Peyer's patch (tissue), 4 donors: ENCODE data around the gene LDLRAD3.

Experiments used
- CTCF ChIP-seq, 6 experiments: fragments of 450-650 bp in 4 of 6; fragments of 200-600 bp in 2 of 6; sonication (generic) in 1 of 6; IDR thresholded peaks; one replicate each; pipeline ENCODE4 v1.5.1; 2017 to 2019; ENCODE audit warnings: antibody characterized with exemption in 6 of 6, mild to moderate bottlenecking in 3 of 6, moderate library complexity in 1 of 6
- POLR2A ChIP-seq, 2 donors: fragments of 450-650 bp; IDR thresholded peaks; one replicate each; pipeline ENCODE4 v1.5.1; 2017; ENCODE audit warnings: antibody characterized with exemption in 2 of 2, mild to moderate bottlenecking in 2 of 2, moderate library complexity in 2 of 2

- TF ChIP-seq CTCF (IDR thresholded peaks at IDR 0.05), result no peak
- no peak for TF ChIP-seq POLR2A (IDR thresholded peaks at IDR 0.05)
Measured at GRCh38 chr11:36141956-36142355, 198.1 kb downstream of the LDLRAD3 start.
